ENCODE measurements around the gene TMPRSS9.

TMPRSS9 gene

GRCh38 chr19:2333027-2333806 is 26.8 kb upstream of the TMPRSS9 start:
- H3K36me3 Mint-ChIP-seq (ENCODE audit: low read depth): peaks cover 36% of the 10 kb centered on the region
- peak overlapping the region; percentile 47 for H3K27ac Mint-ChIP-seq
- H3K4me1 Mint-ChIP-seq (ENCODE audit: low read depth): peaks cover 66% of the 10 kb centered on the region
- intact Hi-C loops (cut with micrococcal nuclease): no loop called here
- peaks cover 2% of the 10 kb centered on the region for H3K27me3 Mint-ChIP-seq
- H3K4me3 Mint-ChIP-seq: no peak overlapping the region
- H3K9me3 Mint-ChIP-seq: no peaks in the 10 kb centered on the region

- Mint-ChIP-seq H3K4me1 (ENCODE audit: low read depth) (peaks cover 63% of the 10 kb centered on the region), H3K27me3 (peaks cover 2% of the 10 kb centered on the region), H3K36me3 (ENCODE audit: low read depth) (peaks cover 37% of the 10 kb centered on the region), H3K9me3 (no peaks in the 10 kb centered on the region), H3K27ac (peak overlapping the region; percentile 47), H3K4me3 (no peak overlapping the region)
- intact Hi-C loops (cut with micrococcal nuclease): no loop called here
Measured at GRCh38 chr19:2333807-2334211, 26.3 kb upstream of the TMPRSS9 start.

GRCh38 chr19:2334426-2334825 is 25.6 kb upstream of the TMPRSS9 start:
- Mint-ChIP-seq H3K9me3 (no peaks in the 10 kb centered on the region), H3K27ac (no peak overlapping the region), H3K36me3 (ENCODE audit: low read depth) (peaks cover 44% of the 10 kb centered on the region), H3K4me3 (no peak overlapping the region), H3K4me1 (ENCODE audit: low read depth) (peaks cover 56% of the 10 kb centered on the region), H3K27me3 (peaks cover 2% of the 10 kb centered on the region)
- intact Hi-C loops (cut with micrococcal nuclease): no loop called here

- Mint-ChIP-seq H3K27me3 (peaks cover 2% of the 10 kb centered on the region), H3K36me3 (ENCODE audit: low read depth) (peaks cover 52% of the 10 kb centered on the region), H3K27ac (no peak overlapping the region), H3K4me1 (ENCODE audit: low read depth) (peaks cover 49% of the 10 kb centered on the region), H3K9me3 (no peaks in the 10 kb centered on the region), H3K4me3 (no peak overlapping the region)
- intact Hi-C loops (cut with micrococcal nuclease): no loop called here
Measured at GRCh38 chr19:2334986-2335846, 24.8 kb upstream of the TMPRSS9 start.

GRCh38 chr19:2335848-2336247 is 24.2 kb upstream of the TMPRSS9 start:
- intact Hi-C loops (cut with micrococcal nuclease): no loop called here
- Mint-ChIP-seq H3K27me3 (peaks cover 2% of the 10 kb centered on the region), H3K27ac (no peak overlapping the region), H3K4me1 (ENCODE audit: low read depth) (peaks cover 42% of the 10 kb centered on the region), H3K4me3 (no peak overlapping the region), H3K36me3 (ENCODE audit: low read depth) (peaks cover 58% of the 10 kb centered on the region), H3K9me3 (no peaks in the 10 kb centered on the region)

GRCh38 chr19:2336528-2337328 is 23.3 kb upstream of the TMPRSS9 start:
- peaks cover 67% of the 10 kb centered on the region for H3K36me3 Mint-ChIP-seq (ENCODE audit: low read depth)
- peaks cover 2% of the 10 kb centered on the region for H3K27me3 Mint-ChIP-seq
- no peaks in the 10 kb centered on the region for H3K9me3 Mint-ChIP-seq
- H3K4me1 Mint-ChIP-seq (ENCODE audit: low read depth): peaks cover 35% of the 10 kb centered on the region
- H3K4me3 Mint-ChIP-seq: no peak overlapping the region
- no peak overlapping the region for H3K27ac Mint-ChIP-seq
- intact Hi-C loops (cut with micrococcal nuclease): no loop called here

GRCh38 chr19:2337329-2337707 is 22.7 kb upstream of the TMPRSS9 start:
- H3K4me3 Mint-ChIP-seq: no peak overlapping the region
- no peaks in the 10 kb centered on the region for H3K9me3 Mint-ChIP-seq
- H3K27ac Mint-ChIP-seq: no peak overlapping the region
- intact Hi-C loops (cut with micrococcal nuclease): no loop called here
- H3K27me3 Mint-ChIP-seq: no peaks in the 10 kb centered on the region
- H3K4me1 Mint-ChIP-seq (ENCODE audit: low read depth): peaks cover 29% of the 10 kb centered on the region
- peaks cover 71% of the 10 kb centered on the region for H3K36me3 Mint-ChIP-seq (ENCODE audit: low read depth)

GRCh38 chr19:2338055-2338615 is 21.9 kb upstream of the TMPRSS9 start:
- H3K36me3 Mint-ChIP-seq (ENCODE audit: low read depth): peaks cover 79% of the 10 kb centered on the region
- intact Hi-C loops (cut with micrococcal nuclease): no loop called here
- H3K4me1 Mint-ChIP-seq (ENCODE audit: low read depth): peaks cover 21% of the 10 kb centered on the region
- H3K27ac Mint-ChIP-seq: no peak overlapping the region
- no peaks in the 10 kb centered on the region for H3K27me3 Mint-ChIP-seq
- no peaks in the 10 kb centered on the region for H3K9me3 Mint-ChIP-seq
- H3K4me3 Mint-ChIP-seq: no peak overlapping the region

GRCh38 chr19:2338751-2339643 is 21.1 kb upstream of the TMPRSS9 start:
- H3K36me3 Mint-ChIP-seq (ENCODE audit: low read depth): peaks cover 84% of the 10 kb centered on the region
- no peaks in the 10 kb centered on the region for H3K9me3 Mint-ChIP-seq
- no peak overlapping the region for H3K27ac Mint-ChIP-seq
- intact Hi-C loops (cut with micrococcal nuclease): no loop called here
- H3K4me3 Mint-ChIP-seq: no peak overlapping the region
- peaks cover 12% of the 10 kb centered on the region for H3K4me1 Mint-ChIP-seq (ENCODE audit: low read depth)
- H3K27me3 Mint-ChIP-seq: no peaks in the 10 kb centered on the region

GRCh38 chr19:2339644-2340310 is 20.3 kb upstream of the TMPRSS9 start:
- intact Hi-C loops (cut with micrococcal nuclease): no loop called here

GRCh38 chr19:2340496-2341243 is 19.4 kb upstream of the TMPRSS9 start:
- Mint-ChIP-seq H3K9me3 (no peaks in the 10 kb centered on the region), H3K36me3 (ENCODE audit: low read depth) (peaks cover 84% of the 10 kb centered on the region), H3K4me3 (no peak overlapping the region), H3K27ac (no peak overlapping the region), H3K27me3 (no peaks in the 10 kb centered on the region), H3K4me1 (ENCODE audit: low read depth) (peaks cover 10% of the 10 kb centered on the region)
- intact Hi-C loops (cut with micrococcal nuclease): no loop called here

More at GRCh38 chr19:2339644-2340310, 20.3 kb upstream of the TMPRSS9 start:
- H3K4me3 Mint-ChIP-seq: no peak overlapping the region
- no peak overlapping the region for H3K27ac Mint-ChIP-seq
- peaks cover 86% of the 10 kb centered on the region for H3K36me3 Mint-ChIP-seq (ENCODE audit: low read depth)
- H3K9me3 Mint-ChIP-seq: no peaks in the 10 kb centered on the region
- peaks cover 8% of the 10 kb centered on the region for H3K4me1 Mint-ChIP-seq (ENCODE audit: low read depth)
- no peaks in the 10 kb centered on the region for H3K27me3 Mint-ChIP-seq

GRCh38 chr19:2341244-2341751 is 18.8 kb upstream of the TMPRSS9 start:
- Mint-ChIP-seq H3K27me3 (no peaks in the 10 kb centered on the region), H3K36me3 (ENCODE audit: low read depth) (peaks cover 85% of the 10 kb centered on the region), H3K9me3 (no peaks in the 10 kb centered on the region), H3K27ac (no peak overlapping the region), H3K4me3 (no peak overlapping the region), H3K4me1 (ENCODE audit: low read depth) (peaks cover 8% of the 10 kb centered on the region)
- intact Hi-C loops (cut with micrococcal nuclease): no loop called here
